NCI-H82 treated with DMSO at 0.1 percent for 48 hours (cell line): Measurements from ENCODE around the gene TEX52.
"Not testable (repeated sequence)": the region's sequence is repeated elsewhere in the genome, so short reads cannot be mapped to it uniquely, and the experiment has no call there.

Experiments
- DNase-seq: peaks from one replicate; lab custom pipeline; 2025; ENCODE audit not compliant: unreplicated experiment; lab: John Stamatoyannopoulos, UW

TEX52 gene

GRCh38 chr12:2868986-2869632, 12.3 kb upstream of the TEX52 start:
- not testable (repeated sequence) for DNase-seq

GRCh38 chr12:2864198-2864597, 7.4 kb upstream of the TEX52 start:
- no peak for DNase-seq

GRCh38 chr12:2863402-2863801, 6.6 kb upstream of the TEX52 start:
- DNase-seq = not testable (repeated sequence)

- DNase-seq = no peak
These were observed 6.0 kb upstream of the TEX52 start for GRCh38 chr12:2862876-2863275.

GRCh38 chr12:2860170-2860569, 3.3 kb upstream of the TEX52 start:
- DNase-seq = no peak

GRCh38 chr12:2858944-2859421, 2.1 kb upstream of the TEX52 start:
- no peak for DNase-seq

GRCh38 chr12:2858334-2858733, 1.5 kb upstream of the TEX52 start:
- DNase-seq = no peak

GRCh38 chr12:2857576-2857975, 737 bp upstream of the TEX52 start:
- DNase-seq = no peak

GRCh38 chr12:2856051-2856450, 788 bp downstream of the TEX52 start:
- no peak for DNase-seq

- DNase-seq = no peak
These were observed 1.3 kb downstream of the TEX52 start for GRCh38 chr12:2855546-2855945.

GRCh38 chr12:2854669-2855453, 2.0 kb downstream of the TEX52 start:
- DNase-seq = no peak

GRCh38 chr12:2853626-2854025, 3.2 kb downstream of the TEX52 start:
- peak; percentile 53 for DNase-seq

- DNase-seq = no peak
These were observed 4.9 kb downstream of the TEX52 start for GRCh38 chr12:2851931-2852330.

GRCh38 chr12:2845280-2845679, 11.6 kb downstream of the TEX52 start:
- no peak for DNase-seq

GRCh38 chr12:2844786-2845185, 12.1 kb downstream of the TEX52 start:
- no peak for DNase-seq

GRCh38 chr12:2842948-2843347, 13.9 kb downstream of the TEX52 start:
- no peak for DNase-seq

GRCh38 chr12:2841056-2841650, 15.7 kb downstream of the TEX52 start:
- DNase-seq = no peak

- DNase-seq = no peak
These were observed 20.3 kb downstream of the TEX52 start for GRCh38 chr12:2836574-2836973.

- no peak for DNase-seq
These were observed 21.0 kb downstream of the TEX52 start for GRCh38 chr12:2835691-2836403.

- DNase-seq = no peak
These were observed 22.0 kb downstream of the TEX52 start, which contains the start of gene NRIP2 for GRCh38 chr12:2834581-2835491. Gene NRIP2, minus strand, starts transcription at chr12:2835035. Its CDS starts 52 bp downstream, at chr12:2834983.
